ENCODE data around the gene UTS2R. TPM values are rescaled to one million over a fixed set of nuclear protein-coding genes. Genes with fewer than 3 reads are reported as not detected.

Gene UTS2R
- polyA plus RNA-seq, 1 donor (not counting 4 experiments of a cell fraction or from before 2014, with no cell fraction given) = not detected

- no peak overlapping the region for H3K4me3 ChIP-seq (ENCODE audit: control insufficient read depth in 2 of 3, extremely low read depth in 1 of 3, insufficient read depth in 2 of 3, low read depth in 1 of 3, low read length in 3 of 3)
- FAIRE-seq = no peak
- no peak overlapping the region for H3K9ac ChIP-seq (ENCODE audit: control insufficient read depth, extremely low read depth, insufficient read depth, low read length)
- peaks cover 21% of the 10 kb centered on the region for H3K27me3 ChIP-seq (ENCODE audit: control insufficient read depth, extremely low read depth, insufficient read depth, low read length)
- no peak overlapping the region for H3K27ac ChIP-seq (ENCODE audit: control insufficient read depth, insufficient read depth, low read length)
- no peaks in the 10 kb centered on the region for H3K79me2 ChIP-seq (ENCODE audit: control insufficient read depth, insufficient read depth, low read length)
- dilution Hi-C loops (cut with MboI; ENCODE audit: extremely low pct_ligation_motif_present, low sequenced_read_pairs) = no loop called here
- DNase-seq (ENCODE audit: low read depth, low spot score) = no peak
- H3K36me3 ChIP-seq (ENCODE audit: control insufficient read depth in 2 of 2, extremely low read depth in 1 of 2, insufficient read depth in 2 of 2, low read length in 2 of 2) = no peaks in the 10 kb centered on the region
- TF ChIP-seq, protein P1, sequence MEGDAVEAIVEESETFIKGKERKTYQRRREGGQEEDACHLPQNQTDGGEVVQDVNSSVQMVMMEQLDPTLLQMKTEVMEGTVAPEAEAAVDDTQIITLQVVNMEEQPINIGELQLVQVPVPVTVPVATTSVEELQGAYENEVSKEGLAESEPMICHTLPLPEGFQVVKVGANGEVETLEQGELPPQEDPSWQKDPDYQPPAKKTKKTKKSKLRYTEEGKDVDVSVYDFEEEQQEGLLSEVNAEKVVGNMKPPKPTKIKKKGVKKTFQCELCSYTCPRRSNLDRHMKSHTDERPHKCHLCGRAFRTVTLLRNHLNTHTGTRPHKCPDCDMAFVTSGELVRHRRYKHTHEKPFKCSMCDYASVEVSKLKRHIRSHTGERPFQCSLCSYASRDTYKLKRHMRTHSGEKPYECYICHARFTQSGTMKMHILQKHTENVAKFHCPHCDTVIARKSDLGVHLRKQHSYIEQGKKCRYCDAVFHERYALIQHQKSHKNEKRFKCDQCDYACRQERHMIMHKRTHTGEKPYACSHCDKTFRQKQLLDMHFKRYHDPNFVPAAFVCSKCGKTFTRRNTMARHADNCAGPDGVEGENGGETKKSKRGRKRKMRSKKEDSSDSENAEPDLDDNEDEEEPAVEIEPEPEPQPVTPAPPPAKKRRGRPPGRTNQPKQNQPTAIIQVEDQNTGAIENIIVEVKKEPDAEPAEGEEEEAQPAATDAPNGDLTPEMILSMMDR (optimal IDR thresholded peaks at IDR 0.05 in 1 of 3, IDR thresholded peaks at IDR 0.05 in 1 of 3, conservative IDR thresholded peaks at IDR 0.05 in 1 of 3; ENCODE audit: extremely low read depth in 1 of 3, insufficient read depth in 2 of 3, low read length in 3 of 3) = no peak
- no peak for TF ChIP-seq EZH2 (IDR thresholded peaks at IDR 0.05; ENCODE audit: low read length)
- H3K4me1 ChIP-seq (ENCODE audit: control insufficient read depth, extremely low read depth, insufficient read depth, low read length) = no peaks in the 10 kb centered on the region
- H2AFZ ChIP-seq (ENCODE audit: control insufficient read depth, low read length) = no peak overlapping the region
- H3K4me2 ChIP-seq (ENCODE audit: control insufficient read depth, extremely low read depth, insufficient read depth, low read depth, low read length) = no peak overlapping the region
- no peaks in the 10 kb centered on the region for H3K9me1 ChIP-seq (ENCODE audit: control insufficient read depth, extremely low read depth, insufficient read depth, low read length)
- no peaks in the 10 kb centered on the region for H3K9me3 ChIP-seq (ENCODE audit: control insufficient read depth, low read depth, low read length)
- H4K20me1 ChIP-seq (ENCODE audit: control insufficient read depth, extremely low read depth, insufficient read depth, low read length) = no peaks in the 10 kb centered on the region
Observed at GRCh38 chr17:82361885-82362633, 9.5 kb upstream of the UTS2R start.

DNA sequence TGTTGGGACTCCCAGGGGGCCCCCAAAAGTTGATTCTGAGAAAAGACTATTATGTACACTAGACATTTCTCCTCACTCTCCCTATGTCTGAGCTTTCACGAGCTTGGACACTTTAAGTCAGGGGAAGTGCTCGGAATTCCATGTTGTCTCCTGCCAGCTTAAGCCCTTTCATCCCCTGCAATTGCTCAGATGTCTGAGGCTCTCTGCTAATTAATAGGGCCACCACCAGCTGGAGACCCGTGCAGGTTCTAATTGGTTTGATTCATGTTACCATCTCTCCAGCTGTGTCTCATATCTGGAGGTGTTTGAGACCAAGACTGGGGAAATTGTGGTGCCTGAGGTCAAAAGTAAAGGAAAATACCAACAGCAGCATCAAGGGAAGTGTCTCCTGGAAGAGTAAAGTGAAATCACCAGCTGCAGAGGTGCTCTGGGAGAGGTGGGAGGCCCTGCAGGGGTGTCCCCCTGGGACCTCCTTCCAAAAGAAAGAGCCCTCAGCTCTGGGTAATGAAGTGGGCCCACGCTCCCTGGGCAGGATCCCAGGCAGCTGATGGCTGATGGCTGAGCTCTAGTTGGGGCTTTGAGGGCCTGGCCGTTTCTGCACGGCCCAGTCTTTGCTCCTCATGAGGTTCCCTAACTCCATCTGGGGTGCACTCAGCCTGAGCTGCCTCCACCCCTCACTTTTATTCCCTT is 5.8 kb upstream of the UTS2R start:
- dilution Hi-C loops (cut with MboI; ENCODE audit: extremely low pct_ligation_motif_present, low sequenced_read_pairs) = no loop called here
- DNase-seq (ENCODE audit: low read depth, low spot score) = no peak
- H3K9ac ChIP-seq (ENCODE audit: control insufficient read depth, extremely low read depth, insufficient read depth, low read length) = no peak overlapping the region
- H3K79me2 ChIP-seq (ENCODE audit: control insufficient read depth, insufficient read depth, low read length) = no peaks in the 10 kb centered on the region
- H3K27ac ChIP-seq (ENCODE audit: control insufficient read depth, insufficient read depth, low read length) = no peak overlapping the region
- H4K20me1 ChIP-seq (ENCODE audit: control insufficient read depth, extremely low read depth, insufficient read depth, low read length) = no peaks in the 10 kb centered on the region
- TF ChIP-seq EZH2 (IDR thresholded peaks at IDR 0.05; ENCODE audit: low read length) = no peak
- TF ChIP-seq, protein P1 (optimal IDR thresholded peaks at IDR 0.05 in 1 of 3, IDR thresholded peaks at IDR 0.05 in 1 of 3, conservative IDR thresholded peaks at IDR 0.05 in 1 of 3; ENCODE audit: extremely low read depth in 1 of 3, insufficient read depth in 2 of 3, low read length in 3 of 3) = no peak
- H3K27me3 ChIP-seq (ENCODE audit: control insufficient read depth, extremely low read depth, insufficient read depth, low read length) = peaks cover 23% of the 10 kb centered on the region
- H3K4me1 ChIP-seq (ENCODE audit: control insufficient read depth, extremely low read depth, insufficient read depth, low read length) = peaks cover 3% of the 10 kb centered on the region
- no peaks in the 10 kb centered on the region for H3K36me3 ChIP-seq (ENCODE audit: control insufficient read depth in 2 of 2, extremely low read depth in 1 of 2, insufficient read depth in 2 of 2, low read length in 2 of 2)
- no peaks in the 10 kb centered on the region for H3K9me1 ChIP-seq (ENCODE audit: control insufficient read depth, extremely low read depth, insufficient read depth, low read length)
- H3K4me3 ChIP-seq (ENCODE audit: control insufficient read depth in 2 of 3, extremely low read depth in 1 of 3, insufficient read depth in 2 of 3, low read depth in 1 of 3, low read length in 3 of 3) = no peak overlapping the region
- H2AFZ ChIP-seq (ENCODE audit: control insufficient read depth, low read length) = no peak overlapping the region
- FAIRE-seq = no peak
- H3K9me3 ChIP-seq (ENCODE audit: control insufficient read depth, low read depth, low read length) = no peaks in the 10 kb centered on the region
- no peak overlapping the region for H3K4me2 ChIP-seq (ENCODE audit: control insufficient read depth, extremely low read depth, insufficient read depth, low read depth, low read length)
